Epithelial cell of proximal tubule (primary cell): ENCODE measurements around the gene ANXA6. TPM values are rescaled to one million over a fixed set of nuclear protein-coding genes. Genes with fewer than 3 reads are reported as not detected.
"Not testable (repeated sequence)": the region's sequence is repeated elsewhere in the genome, so short reads cannot be mapped to it uniquely, and the experiment has no call there.

ENCODE experiments used
- DNase-seq: peaks from one replicate; pipeline ENCODE4 v3.0.0-alpha.2; 2011; ENCODE audit warnings: low read depth
- H3K4me3 ChIP-seq: 2 replicates; pipeline ENCODE4 v1.5.1; 2011; ENCODE audit warnings: low read depth, mild to moderate bottlenecking, low read length
- CTCF ChIP-seq: conservative IDR thresholded peaks from 2 replicates; pipeline ENCODE4 v1.5.1; 2012; ENCODE audit warnings: low read depth, mild to moderate bottlenecking, low read length
- total RNA-seq: library from RNA; depleted of rRNA; stranded (reverse); fragments of >200 nt; gene quantifications from 2 replicates; pipeline ENCODE4 v1.2.3, GENCODE V29; 2015

Gene ANXA6
- total RNA-seq, 1 donor from 2014 or later: 83.6 TPM

- TF ChIP-seq CTCF: no peak
- H3K4me3 ChIP-seq: no peak overlapping the region
- no peak for DNase-seq
These were observed 41.3 kb upstream of the ANXA6 start for GRCh38 chr5:151198861-151199260.

GRCh38 chr5:151197291-151197600 lies 39.7 kb upstream of the ANXA6 start:
- not testable (repeated sequence) for H3K4me3 ChIP-seq, DNase-seq

- TF ChIP-seq CTCF: no peak
- DNase-seq: no peak
- H3K4me3 ChIP-seq: no peak overlapping the region
These were observed 39.1 kb upstream of the ANXA6 start for GRCh38 chr5:151196556-151197290.

GRCh38 chr5:151195622-151196021 lies 38.0 kb upstream of the ANXA6 start:
- TF ChIP-seq CTCF: no peak
- H3K4me3 ChIP-seq: no peak overlapping the region
- no peak for DNase-seq

GRCh38 chr5:151192626-151193025 lies 35.0 kb upstream of the ANXA6 start:
- no peak for DNase-seq
- no peak overlapping the region for H3K4me3 ChIP-seq
- no peak for TF ChIP-seq CTCF

- no peak for TF ChIP-seq CTCF
- no peak for DNase-seq
- H3K4me3 ChIP-seq: no peak overlapping the region
These were observed 34.1 kb upstream of the ANXA6 start for GRCh38 chr5:151191661-151192060.

DNA sequence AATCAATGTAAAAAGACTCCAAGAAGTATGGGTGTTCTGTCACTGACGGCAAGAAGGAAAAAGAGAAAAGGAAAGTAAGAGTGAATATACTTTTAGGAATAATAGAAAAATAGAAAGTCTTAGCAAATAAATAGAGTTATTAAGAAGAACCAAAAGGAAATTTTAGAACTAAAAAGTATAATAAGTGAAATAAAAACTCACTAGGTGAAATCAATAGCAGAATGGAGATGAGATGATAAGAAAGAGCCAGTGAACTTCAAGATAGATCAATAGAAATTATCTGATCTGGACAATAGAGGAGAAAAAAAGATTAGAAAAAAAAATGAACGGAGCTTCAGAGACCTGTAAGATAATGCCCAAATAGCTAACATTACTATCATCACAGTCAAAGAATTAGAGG lies 31.6 kb upstream of the ANXA6 start:
- no peak for TF ChIP-seq CTCF
- DNase-seq: no peak
- H3K4me3 ChIP-seq: no peak overlapping the region
